Stomach (tissue), 9 donors: ENCODE measurements around the gene SPATA19. TPM values are rescaled to one million over a fixed set of nuclear protein-coding genes. Genes with fewer than 3 reads are reported as not detected.

Source experiments
- DNase-seq, 2 donors: peaks; one replicate each; pipeline versions ENCODE4 v3.0.0 to v3.0.0-alpha.2; 2013 to 2019
- H3K27ac ChIP-seq, 5 donors: fragments of 200-600 bp in 4 of 5; sonication (generic) in 4 of 5; one replicate each; pipeline ENCODE4 v1.5.1; 2013 to 2019; ENCODE audit warnings: mild to moderate bottlenecking in 1 of 5, moderate library complexity in 1 of 5
- H3K27me3 ChIP-seq, 3 donors: fragments of 200-600 bp; sonication (generic); one replicate each; pipeline ENCODE4 v1.5.1; 2017 to 2019; ENCODE audit warnings: mixed run types in 1 of 3
- H3K36me3 ChIP-seq, 4 donors: fragments of 200-600 bp; sonication (generic); 1 replicate in 3 of 4; 2 replicates in 1 of 4; pipeline ENCODE4 v1.5.1; 2016 to 2019
- H3K4me1 ChIP-seq, 4 donors: fragments of 200-600 bp; sonication (generic); one replicate each; pipeline ENCODE4 v1.5.1; 2016 to 2019
- H3K4me3 ChIP-seq, 4 donors: fragments of 200-600 bp; sonication (generic) in 3 of 4; one replicate each; pipeline ENCODE4 v1.5.1; 2016 to 2019; ENCODE audit warnings: mild to moderate bottlenecking in 1 of 4
- H3K9me3 ChIP-seq, 4 donors: fragments of 200-600 bp; sonication (generic); one replicate each; pipeline ENCODE4 v1.5.1; 2016 to 2019
- EP300 ChIP-seq: sonication (generic); formaldehyde crosslinking; IDR thresholded peaks from one replicate; pipeline ENCODE4 v1.6.1; 2017; ENCODE audit warnings: antibody characterized with exemption
- POLR2A ChIP-seq, 4 donors: fragments of 450-650 bp; IDR thresholded peaks; one replicate each; pipeline ENCODE4 v1.6.1; 2016; ENCODE audit warnings: antibody characterized with exemption in 4 of 4, control low read depth in 2 of 4, mild to moderate bottlenecking in 1 of 4, moderate library complexity in 1 of 4
- POLR2AphosphoS5 ChIP-seq, 3 donors: sonication (generic); formaldehyde crosslinking; IDR thresholded peaks; one replicate each; pipeline ENCODE4 v1.6.1; 2016; ENCODE audit warnings: antibody characterized with exemption in 3 of 3
- WGBS, 5 donors: extraction: QIAGEN DNeasy Blood & Tissue Kit in 3 of 5; methylation state at CpG; one replicate each; pipeline versions ENCODE4 v1.1.5 to v1.1.7; 2013 to 2018; 5-methylcytosine and 5-hydroxymethylcytosine counted together
- intact Hi-C: fragments of 100-400 bp; cut with DNase I; formaldehyde crosslinking; loops from one replicate; pipeline ENCODE4 v1.15.1; 2023; ENCODE audit warnings: low total_unique reads
- polyA plus RNA-seq, 3 donors: library from polyadenylated mRNA; stranded (reverse); fragments of 200-250 nt; gene quantifications; one replicate each; pipeline ENCODE4 v1.2.3, GENCODE V29; 2013
- total RNA-seq, 5 donors: library from RNA; depleted of rRNA; stranded (reverse); fragments of >200 nt; gene quantifications; one replicate each; pipeline versions ENCODE4 v1.1.0 to v1.2.3, GENCODE V29; 2014 to 2016
- TF ChIP-seq, protein P1 (sequence below), 7 experiments: fragments of 450-650 bp in 4 of 7; fragments of 200-600 bp in 3 of 7; sonication (generic) in 3 of 7; IDR thresholded peaks; one replicate each; pipeline ENCODE4 v1.5.1; 2016 to 2019; ENCODE audit warnings: antibody characterized with exemption in 7 of 7, control low read depth in 2 of 7, mild to moderate bottlenecking in 1 of 7
- donor health status: healthy with polysubstance abuse.
- donor health status: Bipolar disorder and iron deficiency.
- donor health status: healthy.

The SPATA19 gene
- total and polyA plus RNA-seq, 8 donors, result 0.23 TPM; not detected in 7

DNA sequence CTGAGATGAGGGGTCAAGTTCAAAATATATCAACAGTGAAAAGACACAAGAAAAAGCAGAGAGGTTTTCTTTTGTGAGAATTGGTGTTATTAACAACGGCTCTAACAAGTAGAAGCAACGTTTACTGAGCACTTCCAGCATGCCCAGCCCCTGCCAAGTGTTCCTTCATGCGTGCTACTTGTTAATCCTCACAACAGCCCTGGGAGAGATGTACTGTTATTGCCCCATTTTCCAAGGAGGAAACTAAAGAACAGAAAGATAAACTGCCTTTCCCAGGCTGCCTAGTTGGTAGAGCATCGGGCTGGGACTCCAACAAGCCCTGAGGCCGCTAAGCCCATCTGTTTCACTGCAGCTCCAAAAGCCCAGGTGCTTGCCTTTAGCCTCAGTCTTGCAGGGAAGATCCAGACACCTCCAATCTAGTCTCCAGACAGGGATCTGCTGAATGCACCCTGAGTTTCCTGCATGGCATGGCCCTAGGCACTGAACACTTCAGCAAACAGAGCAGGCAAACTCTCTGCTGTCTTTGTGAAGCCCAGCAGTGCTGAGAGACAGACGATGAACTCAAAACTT is 25.5 kb downstream of the SPATA19 start:
- Histone ChIP-seq H3K4me3 (no peak overlapping the region), H3K4me1 (no peaks in the 10 kb centered on the region), H3K27ac (no peak overlapping the region), H3K36me3 (no peaks in the 10 kb centered on the region), H3K9me3 (no peaks in the 10 kb centered on the region), H3K27me3 (peaks cover 0 to 15% (median 0%) of the 10 kb centered on the region in 3 donors)
- no peak for DNase-seq
- intact Hi-C loops, result no loop called here
- TF ChIP-seq POLR2A (IDR thresholded peaks at IDR 0.05), result no peak
- no peak for TF ChIP-seq POLR2AphosphoS5 (IDR thresholded peaks at IDR 0.05)
- WGBS, 5 donors, result 66 to 75% (median 72%) methylated on average over 4 to 6 of the region's 6 CpGs

DNA sequence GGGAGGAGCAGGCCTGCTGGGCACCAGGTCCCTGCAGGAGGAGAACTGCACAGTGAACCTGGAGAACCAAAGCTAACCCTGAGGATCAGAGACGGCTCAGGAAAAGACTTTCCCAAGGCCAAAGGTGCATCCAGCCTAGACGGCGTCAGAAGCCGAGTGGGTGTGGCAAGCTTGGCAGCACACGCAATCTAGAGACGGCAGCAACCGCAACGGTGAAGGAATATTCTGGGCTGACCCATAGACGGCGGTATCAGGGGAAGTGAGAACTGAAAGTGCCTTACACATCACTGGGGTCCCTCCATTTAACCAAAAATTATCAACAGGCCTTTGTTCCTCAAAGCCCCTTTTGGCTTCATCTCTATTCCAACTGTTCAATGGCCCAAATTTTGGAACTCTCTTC is 26.2 kb downstream of the SPATA19 start:
- peaks cover 0 to 20% (median 0%) of the 10 kb centered on the region in 3 donors for H3K27me3 ChIP-seq
- TF ChIP-seq, protein P1, sequence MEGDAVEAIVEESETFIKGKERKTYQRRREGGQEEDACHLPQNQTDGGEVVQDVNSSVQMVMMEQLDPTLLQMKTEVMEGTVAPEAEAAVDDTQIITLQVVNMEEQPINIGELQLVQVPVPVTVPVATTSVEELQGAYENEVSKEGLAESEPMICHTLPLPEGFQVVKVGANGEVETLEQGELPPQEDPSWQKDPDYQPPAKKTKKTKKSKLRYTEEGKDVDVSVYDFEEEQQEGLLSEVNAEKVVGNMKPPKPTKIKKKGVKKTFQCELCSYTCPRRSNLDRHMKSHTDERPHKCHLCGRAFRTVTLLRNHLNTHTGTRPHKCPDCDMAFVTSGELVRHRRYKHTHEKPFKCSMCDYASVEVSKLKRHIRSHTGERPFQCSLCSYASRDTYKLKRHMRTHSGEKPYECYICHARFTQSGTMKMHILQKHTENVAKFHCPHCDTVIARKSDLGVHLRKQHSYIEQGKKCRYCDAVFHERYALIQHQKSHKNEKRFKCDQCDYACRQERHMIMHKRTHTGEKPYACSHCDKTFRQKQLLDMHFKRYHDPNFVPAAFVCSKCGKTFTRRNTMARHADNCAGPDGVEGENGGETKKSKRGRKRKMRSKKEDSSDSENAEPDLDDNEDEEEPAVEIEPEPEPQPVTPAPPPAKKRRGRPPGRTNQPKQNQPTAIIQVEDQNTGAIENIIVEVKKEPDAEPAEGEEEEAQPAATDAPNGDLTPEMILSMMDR (IDR thresholded peaks at IDR 0.05), result no peak
- TF ChIP-seq EP300, result no peak
- TF ChIP-seq POLR2A (IDR thresholded peaks at IDR 0.05), result no peak
- H3K4me3 ChIP-seq, result no peak overlapping the region
- no peaks in the 10 kb centered on the region for H3K4me1 ChIP-seq
- DNase-seq, result no peak
- H3K27ac ChIP-seq, result no peak overlapping the region
- WGBS, 5 donors, result 83 to 90% (median 87%) methylated on average over 10 of the region's 10 CpGs
- no peaks in the 10 kb centered on the region for H3K36me3 ChIP-seq
- H3K9me3 ChIP-seq, result no peaks in the 10 kb centered on the region
- intact Hi-C loops, result no loop called here

DNA sequence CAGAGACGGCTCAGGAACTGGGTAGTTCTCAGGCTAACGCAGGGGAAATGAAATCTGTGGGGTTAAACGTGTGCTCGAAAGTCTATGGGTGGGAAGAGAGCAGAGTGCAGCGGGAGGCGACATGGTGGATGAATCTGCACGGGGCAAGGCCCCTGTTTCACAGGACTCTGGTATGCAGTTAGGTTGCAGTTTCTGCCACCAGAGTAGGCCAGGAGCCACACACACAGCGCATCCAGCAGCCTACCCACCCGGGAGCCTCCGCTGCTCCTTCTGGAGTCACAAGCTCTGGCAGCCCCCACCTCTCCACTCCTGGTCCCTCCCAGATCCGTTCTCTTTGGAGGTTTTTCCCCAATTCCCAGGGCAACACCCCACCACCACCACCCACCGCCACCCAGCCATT is 27.0 kb downstream of the SPATA19 start:
- Histone ChIP-seq H3K9me3 (no peaks in the 10 kb centered on the region), H3K4me3 (no peak overlapping the region), H3K27ac (no peak overlapping the region), H3K4me1 (no peaks in the 10 kb centered on the region), H3K27me3 (peaks cover 0 to 20% (median 0%) of the 10 kb centered on the region in 3 donors), H3K36me3 (no peaks in the 10 kb centered on the region)
- TF ChIP-seq POLR2A (IDR thresholded peaks at IDR 0.05), result no peak
- TF ChIP-seq EP300, result no peak
- TF ChIP-seq, protein P1 (IDR thresholded peaks at IDR 0.05), result no peak
- no peak for TF ChIP-seq POLR2AphosphoS5 (IDR thresholded peaks at IDR 0.05)
- no peak for DNase-seq
- intact Hi-C loops, result no loop called here
- WGBS, 5 donors, result 82 to 89% (median 86%) methylated on average over 12 of the region's 12 CpGs

DNA sequence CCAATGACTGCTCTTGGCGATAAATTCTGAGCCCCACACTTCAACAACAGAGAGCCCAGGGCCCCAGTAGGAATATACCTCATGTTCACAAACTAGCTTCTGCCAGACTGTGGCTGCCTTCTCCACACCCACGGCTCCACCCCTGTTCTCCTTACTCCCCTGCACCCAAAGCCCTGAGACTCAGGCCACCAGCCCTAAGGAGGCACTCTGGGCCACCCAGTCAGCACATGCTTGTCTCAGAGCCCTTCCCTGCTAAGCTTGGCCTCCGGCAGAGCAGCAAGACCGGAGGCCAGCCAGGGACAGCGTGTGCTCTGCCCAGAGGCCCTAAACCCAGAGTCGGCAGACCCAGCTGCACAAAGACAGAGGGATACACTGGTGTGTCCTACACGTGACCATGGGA is 27.9 kb downstream of the SPATA19 start:
- DNase-seq, result no peak
- intact Hi-C loops, result no loop called here
- no peaks in the 10 kb centered on the region for H3K36me3 ChIP-seq
- 73 to 88% (median 82%) methylated on average over 6 to 7 of the region's 7 CpGs for WGBS, 5 donors
- no peak for TF ChIP-seq POLR2A (IDR thresholded peaks at IDR 0.05)
- TF ChIP-seq, protein P1 (IDR thresholded peaks at IDR 0.05), result no peak
- no peaks in the 10 kb centered on the region for H3K9me3 ChIP-seq
- H3K27ac ChIP-seq, result no peak overlapping the region
- peaks cover 0 to 21% (median 0%) of the 10 kb centered on the region in 3 donors for H3K27me3 ChIP-seq
- H3K4me3 ChIP-seq, result no peak overlapping the region
- no peaks in the 10 kb centered on the region for H3K4me1 ChIP-seq

DNA sequence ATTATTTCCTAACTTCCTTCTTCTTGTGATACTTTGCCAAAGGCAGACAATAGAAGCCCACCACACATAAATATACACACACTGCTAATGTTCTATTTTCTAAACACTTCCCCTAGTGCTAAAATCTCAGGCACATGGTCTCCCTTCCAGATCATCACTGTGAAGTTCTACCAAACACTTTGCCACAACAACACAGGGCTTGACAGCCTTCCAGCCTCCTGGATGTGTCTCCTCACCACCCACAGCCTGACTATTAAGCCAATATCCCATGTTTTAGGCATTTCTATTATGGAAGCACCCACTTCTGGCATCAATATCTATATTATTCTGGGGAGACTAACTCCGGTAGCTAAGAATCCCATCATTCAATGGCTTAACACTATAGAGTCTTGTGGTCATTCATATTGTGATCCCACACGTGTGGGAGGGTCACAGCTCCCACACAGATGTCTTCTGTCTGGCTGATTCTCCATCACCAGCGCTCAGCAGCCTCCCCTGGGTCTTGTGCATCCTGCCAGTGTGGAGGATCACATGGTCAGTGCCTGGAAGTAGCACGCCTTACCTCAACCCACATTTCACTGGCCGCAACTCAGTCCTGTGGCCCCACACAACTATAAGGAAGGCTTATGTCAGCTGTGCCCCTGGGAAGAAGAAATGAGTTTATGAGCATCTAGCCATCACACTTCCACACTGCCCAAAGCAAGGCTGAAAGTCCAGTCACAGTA is 29.0 kb downstream of the SPATA19 start:
- Histone ChIP-seq H3K36me3 (no peaks in the 10 kb centered on the region), H3K4me3 (no peak overlapping the region), H3K27ac (no peak overlapping the region), H3K9me3 (no peaks in the 10 kb centered on the region), H3K27me3 (peaks cover 0 to 24% (median 0%) of the 10 kb centered on the region in 3 donors), H3K4me1 (no peaks in the 10 kb centered on the region)
- 53 to 67% (median 65%) methylated on average over 5 of the region's 5 CpGs for WGBS, 5 donors
- TF ChIP-seq POLR2A (IDR thresholded peaks at IDR 0.05), result no peak
- TF ChIP-seq POLR2AphosphoS5 (IDR thresholded peaks at IDR 0.05), result no peak
- TF ChIP-seq, protein P1 (IDR thresholded peaks at IDR 0.05), result no peak
- TF ChIP-seq EP300, result no peak
- intact Hi-C loops, result no loop called here
- DNase-seq, result no peak
